Measurements from ENCODE around the gene ANKUB1. TPM values are rescaled to one million over a fixed set of nuclear protein-coding genes. Genes with fewer than 3 reads are reported as not detected.

ANKUB1 gene
- total RNA-seq, 1 experiment from 2014 or later = not detected

GRCh38 chr3:149717391-149718056, 74.8 kb downstream of the ANKUB1 start:
- BruUV-seq (replicated peaks) = no TSS peak
- in situ Hi-C loops (cut with HindIII; ENCODE audit: low pct_unique_long_range_greater_than_20kb, low sequenced_read_pairs) = no loop called here
- H3K27ac ChIP-seq (ENCODE audit: low read length) = peak overlapping the region; percentile 80

More at GRCh38 chr3:149717391-149718056, 74.8 kb downstream of the ANKUB1 start:
- ChIA-PET POLR2A (interaction anchor here (1.6 kb wide), 1 partner anchor 60 kb away, joined by 4 read pairs; the partner anchor contains the start of gene WWTR1), CTCF (interaction anchor here (0.5 to 1.3 kb wide), 7 partner anchors 19 to 187 kb away, joined by 3 to 7 read pairs (median 3); no protein-coding TSS in a partner anchor)
- Histone ChIP-seq H3K4me1 (ENCODE audit: control insufficient read depth, insufficient read depth, low read length) (peaks cover 8% of the 10 kb centered on the region; the same call in 1 of the 2 replicates), H3K9me3 (ENCODE audit: control insufficient read depth, insufficient read depth, low read depth, low read length) (peaks cover 26% of the 10 kb centered on the region), H3K27me3 (ENCODE audit: control insufficient read depth, insufficient read depth, low read length) (no peaks in the 10 kb centered on the region), H3K36me3 (ENCODE audit: control insufficient read depth, insufficient read depth, low read length) (no peaks in the 10 kb centered on the region), H3K4me3 (ENCODE audit: low read depth in 2 of 2, low read length in 2 of 2) (peak overlapping the region in 1 of 2 experiments; percentile 0; a peak in 1 of 4 replicates)
- peak; percentile 86 for ATAC-seq
- intact Hi-C loops (cut with micrococcal nuclease; ENCODE audit: unreplicated experiment) = loop anchor here (2.0 to 10.0 kb wide), 3 partner anchors 59 to 205 kb away; partner anchors contain the start of gene WWTR1
- TF ChIP-seq SIN3A (IDR thresholded peaks at IDR 0.05; ENCODE audit: borderline replicate concordance, insufficient read depth, low read depth, low read length) = no peak
- no peak for TF ChIP-seq REST (IDR thresholded peaks at IDR 0.05; ENCODE audit: insufficient read depth in 1 of 2, low read depth in 2 of 2, low read length in 1 of 2)
- peak; percentile 83 for TF ChIP-seq CTCF (IDR thresholded peaks at IDR 0.05)
- TF ChIP-seq TCF7L2 (IDR thresholded peaks at IDR 0.05; ENCODE audit: low read depth, low read length) = no peak
- no peak for TF ChIP-seq POLR2AphosphoS5 (IDR thresholded peaks at IDR 0.05; ENCODE audit: low read depth, low read length)
- peak; percentile 74 for DNase-seq (ENCODE audit: low read depth, low spot score)

Measured in Panc1 (cell line).